GM23248 (cell line): ENCODE data around the gene PKD1.

Experiments
- EZH2 ChIP-seq: fragments of 200-600 bp; sonication (generic); IDR thresholded peaks from 2 replicates; pipeline ENCODE4 v1.6.1; 2018; ENCODE audit warnings: antibody characterized with exemption, mild to moderate bottlenecking; ENCODE audit not compliant: insufficient read depth, poor library complexity, severe bottlenecking
- EZH2phosphoT487 ChIP-seq: fragments of 200-600 bp; sonication (generic); IDR thresholded peaks from 2 replicates; pipeline ENCODE4 v1.6.1; 2018; ENCODE audit warnings: antibody characterized with exemption, moderate library complexity, mild to moderate bottlenecking, low read depth; ENCODE audit not compliant: insufficient read depth

- TF ChIP-seq EZH2phosphoT487 (no peak), EZH2 (no peak)
These were observed 41.4 kb upstream of the PKD1 start for GRCh38 chr16:2177101-2177500.
